HepG2 (cell line): ENCODE data around the gene CST3. TPM values are rescaled to one million over a fixed set of nuclear protein-coding genes. Genes with fewer than 3 reads are reported as not detected.

Source experiments
- EED ChIP-seq: sonication (generic); formaldehyde crosslinking; IDR thresholded peaks from 2 replicates; pipeline ENCODE4 v1.5.0; 2020; ENCODE audit warnings: mild to moderate bottlenecking, missing genetic modification reagents
- HINFP ChIP-seq: sonication (generic); formaldehyde crosslinking; IDR thresholded peaks from 2 replicates; pipeline ENCODE4 v1.4.0; 2020; ENCODE audit warnings: low read depth, mild to moderate bottlenecking, missing genetic modification reagents
- IRF2 ChIP-seq: IDR thresholded peaks from 2 replicates; pipeline ENCODE4 v1.6.1; 2018; ENCODE audit warnings: missing genetic modification reagents, missing compliant biosample characterization
- MYC ChIP-seq: sonication (generic); formaldehyde crosslinking; IDR thresholded peaks from 2 replicates; pipeline ENCODE4 v1.9.0; 2021; ENCODE audit warnings: missing genetic modification reagents, borderline replicate concordance
- NONO ChIP-seq, 2 experiments: fragments of 450-650 bp in 1 of 2; sonication (generic) in 1 of 2; formaldehyde crosslinking in 1 of 2; IDR thresholded peaks in 1 of 2; conservative IDR thresholded peaks in 1 of 2; 2 replicates each; pipeline versions ENCODE4 v1.6.1 to v1.8.0; 2017 to 2022; ENCODE audit warnings: mild to moderate bottlenecking in 1 of 2, missing genetic modification reagents in 1 of 2, moderate library complexity in 1 of 2
- NR2F1 ChIP-seq, 2 experiments: fragments of 450-650 bp in 1 of 2; formaldehyde crosslinking in 1 of 2; IDR thresholded peaks; 2 replicates each; pipeline versions ENCODE4 v1.5.0 to v1.6.1; 2016 to 2020; ENCODE audit warnings: mild to moderate bottlenecking in 1 of 2, missing compliant biosample characterization in 1 of 2, missing genetic modification reagents in 1 of 2, moderate library complexity in 1 of 2
- POLR2A ChIP-seq, 2 experiments: IDR thresholded peaks; 2 replicates each; pipeline ENCODE4 v1.6.1; 2011; ENCODE audit warnings: low read depth in 2 of 2, low read length in 2 of 2, mild to moderate bottlenecking in 1 of 2, moderate library complexity in 1 of 2; ENCODE audit not compliant: insufficient read depth in 1 of 2
- POLR2AphosphoS5 ChIP-seq: IDR thresholded peaks from 2 replicates; pipeline ENCODE4 v1.6.1; 2012; ENCODE audit warnings: low read depth, low read length
- RBFOX2 ChIP-seq: fragments of 200-400 bp; formaldehyde crosslinking; IDR thresholded peaks from 2 replicates; pipeline ENCODE4 v1.6.1; 2017; ENCODE audit warnings: low read depth, mild to moderate bottlenecking, low read length
- SOX13 ChIP-seq, 3 experiments: fragments of 450-650 bp in 1 of 3; sonication (generic) in 1 of 3; formaldehyde crosslinking in 1 of 3; IDR thresholded peaks in 2 of 3; conservative IDR thresholded peaks in 1 of 3; 2 replicates each; pipeline versions ENCODE4 v1.5.0 to v1.6.1; 2016 to 2020; ENCODE audit warnings: antibody characterized with exemption in 1 of 3, mild to moderate bottlenecking in 1 of 3, missing compliant biosample characterization in 1 of 3, missing genetic modification reagents in 1 of 3, moderate library complexity in 1 of 3
- ZNF17 ChIP-seq: sonication (generic); formaldehyde crosslinking; IDR thresholded peaks from 2 replicates; pipeline ENCODE4 v1.5.0; 2020; ENCODE audit warnings: mild to moderate bottlenecking, missing genetic modification reagents
- ZNF280D ChIP-seq: sonication (generic); formaldehyde crosslinking; IDR thresholded peaks from 2 replicates; pipeline ENCODE4 v1.5.1; 2020; ENCODE audit warnings: mild to moderate bottlenecking, missing genetic modification reagents
- ZNF333 ChIP-seq: sonication (generic); formaldehyde crosslinking; IDR thresholded peaks from 2 replicates; pipeline ENCODE4 v1.4.0; 2020; ENCODE audit warnings: mild to moderate bottlenecking, missing genetic modification reagents, borderline replicate concordance
- ZNF44 ChIP-seq: sonication (generic); formaldehyde crosslinking; IDR thresholded peaks from 2 replicates; pipeline ENCODE4 v1.5.1; 2020; ENCODE audit warnings: mild to moderate bottlenecking, missing genetic modification reagents
- ZNF572 ChIP-seq: sonication (generic); formaldehyde crosslinking; IDR thresholded peaks from 2 replicates; pipeline ENCODE4 v1.5.1; 2020; ENCODE audit warnings: mild to moderate bottlenecking, missing genetic modification reagents
- ZNF891 ChIP-seq: sonication (generic); formaldehyde crosslinking; IDR thresholded peaks from 2 replicates; pipeline ENCODE4 v1.5.0; 2020; ENCODE audit warnings: mild to moderate bottlenecking, missing genetic modification reagents
- ZXDC ChIP-seq: sonication (generic); formaldehyde crosslinking; IDR thresholded peaks from 2 replicates; pipeline ENCODE4 v1.5.0; 2020; ENCODE audit warnings: mild to moderate bottlenecking, missing genetic modification reagents
- polyA plus RNA-seq, 8 experiments: library from polyadenylated mRNA; depleted of rRNA in 3 of 8; stranded (reverse) in 7 of 8; unstranded in 1 of 8; fragments of >200 nt; fragmentation: Illumina TruSeq in 4 of 8; extraction: Trizol in 4 of 8; gene quantifications; 2 replicates each; pipeline versions ENCODE4 v1.2.1 to v1.2.3, GENCODE V29; 2011 to 2016; ENCODE audit warnings: low read depth in 4 of 8, missing spikeins in 1 of 8, mixed read lengths in 1 of 8; ENCODE audit not compliant: insufficient read depth in 1 of 8
- total RNA-seq, 5 experiments: library from RNA; depleted of rRNA; stranded (reverse); fragments of >200 nt; fragmentation: Illumina TruSeq; extraction: Trizol; gene quantifications; 2 replicates each; pipeline ENCODE4 v1.2.3, GENCODE V29; 2016; ENCODE audit warnings: low read depth in 1 of 5
- TF ChIP-seq, protein P1 (sequence below): IDR thresholded peaks from 2 replicates; pipeline ENCODE4 v1.6.1; 2016; ENCODE audit warnings: low read depth

Gene CST3
- total and polyA plus RNA-seq, 2 of the 13 experiments (the other 11 are each of a cell fraction or from before 2014, with no cell fraction given), result 690 to 1,005 TPM

DNA sequence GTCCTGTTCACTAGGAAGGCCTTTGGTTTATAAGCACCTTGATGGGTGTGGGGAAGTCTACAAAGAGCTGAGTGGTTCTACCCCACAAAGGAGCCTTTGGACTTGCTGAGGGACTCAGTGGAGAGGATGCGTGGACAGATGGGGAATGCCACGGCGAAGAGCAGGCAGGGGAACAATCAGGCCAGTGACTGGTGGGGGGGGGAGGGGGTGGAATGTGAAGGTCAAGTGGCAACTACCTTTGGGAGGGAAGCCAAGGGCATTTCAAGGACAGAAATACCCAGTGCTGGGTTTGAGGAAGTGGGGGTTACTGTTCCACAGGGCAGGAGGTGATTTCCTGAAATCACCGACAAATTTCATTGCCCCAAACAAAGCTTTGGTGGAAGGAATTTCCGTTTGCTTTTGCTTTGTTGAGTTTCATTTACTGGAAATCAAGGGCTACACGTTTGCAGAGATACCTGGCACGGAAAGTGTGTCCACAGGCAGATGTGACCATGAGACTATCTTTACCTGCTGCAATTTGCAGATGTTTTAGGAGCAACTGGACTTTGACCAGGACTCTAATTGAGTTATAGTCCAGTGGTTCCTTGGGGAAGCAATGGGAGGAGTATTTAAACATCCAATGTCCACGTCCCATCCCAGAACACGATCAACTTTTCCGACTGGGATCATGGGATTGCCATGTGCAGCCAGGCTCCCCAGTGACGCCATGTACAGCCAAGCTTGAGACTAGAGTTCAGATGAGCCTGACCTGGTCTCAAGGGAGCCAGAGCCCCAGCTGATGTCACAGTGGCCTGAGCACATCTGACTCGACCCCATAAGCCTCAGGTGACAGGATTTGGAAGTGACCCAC, 8.0 kb downstream of the CST3 start (continued):
- TF ChIP-seq ZNF280D (CRISPR knock-in tag) (peak; percentile 50), ZNF44 (CRISPR knock-in tag) (peak; percentile 60; the same call in 1 of the 2 replicates), HINFP (CRISPR knock-in tag) (peak; percentile 63; the same call in 1 of the 2 replicates), NR2F1 (CRISPR knock-in tag; IDR thresholded peaks at IDR 0.05) (peak; percentile 29 to 58; a peak in 1 of 4 replicates), POLR2AphosphoS5 (peak; percentile 55; the same call in 1 of the 2 replicates), ZNF891 (CRISPR knock-in tag) (peak; percentile 88; the same call in 1 of the 2 replicates), ZNF333 (CRISPR knock-in tag) (0 out of 2 replicates have a peak, but pooled peaks have one; percentile 18), NONO (IDR thresholded peaks at IDR 0.05) (no peak), NONO (CRISPR knock-in tag; conservative IDR thresholded peaks at IDR 0.05) (no peak; the same call in 1 of the 2 replicates), SOX13 (IDR thresholded peaks at IDR 0.05) (peak; percentile 32; the same call in 1 of the 2 replicates), SOX13 (CRISPR knock-in tag; conservative IDR thresholded peaks at IDR 0.05 in 1 of 2, IDR thresholded peaks at IDR 0.05 in 1 of 2) (peak in 1 of 2 experiments; percentile 52; a peak in 1 of 4 replicates), ZNF17 (CRISPR knock-in tag) (no peak; the same call in 1 of the 2 replicates), RBFOX2 (peak; percentile 45; the same call in 1 of the 2 replicates), ZXDC (0 out of 2 replicates have a peak, but pooled peaks have one; percentile 68), ZNF572 (CRISPR knock-in tag) (0 out of 2 replicates have a peak, but pooled peaks have one; percentile 56), EED (CRISPR knock-in tag) (0 out of 2 replicates have a peak, but pooled peaks have one; percentile 62), MYC (CRISPR knock-in tag) (peak; percentile 65; the same call in 1 of the 2 replicates), POLR2A (IDR thresholded peaks at IDR 0.05; ENCODE audit: insufficient read depth in 1 of 2, low read depth in 2 of 2, low read length in 2 of 2) (peak; percentile 39 to 51), IRF2 (CRISPR knock-in tag) (peak; percentile 20; the same call in 1 of the 2 replicates)
- TF ChIP-seq, protein P1, sequence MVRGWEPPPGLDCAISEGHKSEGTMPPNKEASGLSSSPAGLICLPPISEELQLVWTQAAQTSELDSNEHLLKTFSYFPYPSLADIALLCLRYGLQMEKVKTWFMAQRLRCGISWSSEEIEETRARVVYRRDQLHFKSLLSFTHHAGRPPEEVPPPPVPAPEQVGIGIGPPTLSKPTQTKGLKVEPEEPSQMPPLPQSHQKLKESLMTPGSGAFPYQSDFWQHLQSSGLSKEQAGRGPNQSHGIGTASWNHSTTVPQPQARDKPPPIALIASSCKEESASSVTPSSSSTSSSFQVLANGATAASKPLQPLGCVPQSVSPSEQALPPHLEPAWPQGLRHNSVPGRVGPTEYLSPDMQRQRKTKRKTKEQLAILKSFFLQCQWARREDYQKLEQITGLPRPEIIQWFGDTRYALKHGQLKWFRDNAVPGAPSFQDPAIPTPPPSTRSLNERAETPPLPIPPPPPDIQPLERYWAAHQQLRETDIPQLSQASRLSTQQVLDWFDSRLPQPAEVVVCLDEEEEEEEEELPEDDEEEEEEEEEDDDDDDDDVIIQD (CRISPR knock-in tag), result peak; percentile 24; the same call in 1 of the 2 replicates
